GM12864 (cell line): Measurements from ENCODE around the gene DTNB.

Experiments
- DNase-seq: peaks from one replicate; pipeline ENCODE4 v3.0.0-alpha.2; 2011; ENCODE audit warnings: low read depth
- H3K4me3 ChIP-seq: 2 replicates; pipeline ENCODE4 v1.5.1; 2011; ENCODE audit warnings: mild to moderate bottlenecking, low read depth, low read length, control low read depth
- TF ChIP-seq, protein P1 (sequence below): IDR thresholded peaks from 2 replicates; pipeline ENCODE4 v1.5.1; 2011; ENCODE audit warnings: low read depth, mild to moderate bottlenecking, moderate library complexity, low read length, control low read depth, inconsistent platforms; ENCODE audit errors: missing control alignments

Gene DTNB

DNA sequence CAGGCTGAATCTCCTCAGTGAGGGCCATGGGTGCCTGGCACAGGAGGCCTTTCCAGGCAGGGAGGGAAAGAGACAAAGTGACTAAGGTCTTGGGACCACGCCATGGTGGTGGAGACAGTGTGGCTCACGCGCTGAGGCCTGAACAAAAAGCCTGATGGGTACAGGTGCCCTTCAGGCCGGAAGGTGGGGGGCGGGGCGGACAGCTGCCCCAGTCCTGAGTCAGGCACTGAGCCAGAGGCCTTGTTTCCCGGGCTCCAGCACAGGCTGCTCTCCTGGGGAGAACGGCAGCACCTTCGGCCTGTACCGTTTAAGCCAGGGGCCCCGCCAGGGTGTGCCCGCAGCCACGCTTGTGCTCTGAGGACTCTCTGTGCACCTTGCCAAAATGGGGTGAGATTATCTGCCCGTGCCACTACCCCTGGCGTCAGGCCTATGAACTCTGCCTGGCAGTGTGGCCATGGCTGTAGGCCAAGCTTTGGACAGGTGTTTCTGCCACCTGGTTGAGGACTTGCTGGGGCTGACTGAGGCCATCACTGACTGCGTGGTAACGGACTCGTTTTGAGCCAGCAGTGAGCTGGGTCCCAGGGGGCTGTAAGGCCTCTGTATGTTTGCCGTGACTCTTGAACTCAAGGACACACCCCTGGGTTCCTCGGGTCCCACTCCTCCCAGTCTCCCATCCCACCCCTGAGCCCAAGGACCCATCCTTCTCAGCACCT is 300.0 kb downstream of the DTNB start:
- DNase-seq: no peak
- H3K4me3 ChIP-seq: no peak overlapping the region
- TF ChIP-seq, protein P1, sequence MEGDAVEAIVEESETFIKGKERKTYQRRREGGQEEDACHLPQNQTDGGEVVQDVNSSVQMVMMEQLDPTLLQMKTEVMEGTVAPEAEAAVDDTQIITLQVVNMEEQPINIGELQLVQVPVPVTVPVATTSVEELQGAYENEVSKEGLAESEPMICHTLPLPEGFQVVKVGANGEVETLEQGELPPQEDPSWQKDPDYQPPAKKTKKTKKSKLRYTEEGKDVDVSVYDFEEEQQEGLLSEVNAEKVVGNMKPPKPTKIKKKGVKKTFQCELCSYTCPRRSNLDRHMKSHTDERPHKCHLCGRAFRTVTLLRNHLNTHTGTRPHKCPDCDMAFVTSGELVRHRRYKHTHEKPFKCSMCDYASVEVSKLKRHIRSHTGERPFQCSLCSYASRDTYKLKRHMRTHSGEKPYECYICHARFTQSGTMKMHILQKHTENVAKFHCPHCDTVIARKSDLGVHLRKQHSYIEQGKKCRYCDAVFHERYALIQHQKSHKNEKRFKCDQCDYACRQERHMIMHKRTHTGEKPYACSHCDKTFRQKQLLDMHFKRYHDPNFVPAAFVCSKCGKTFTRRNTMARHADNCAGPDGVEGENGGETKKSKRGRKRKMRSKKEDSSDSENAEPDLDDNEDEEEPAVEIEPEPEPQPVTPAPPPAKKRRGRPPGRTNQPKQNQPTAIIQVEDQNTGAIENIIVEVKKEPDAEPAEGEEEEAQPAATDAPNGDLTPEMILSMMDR: no peak

DNA sequence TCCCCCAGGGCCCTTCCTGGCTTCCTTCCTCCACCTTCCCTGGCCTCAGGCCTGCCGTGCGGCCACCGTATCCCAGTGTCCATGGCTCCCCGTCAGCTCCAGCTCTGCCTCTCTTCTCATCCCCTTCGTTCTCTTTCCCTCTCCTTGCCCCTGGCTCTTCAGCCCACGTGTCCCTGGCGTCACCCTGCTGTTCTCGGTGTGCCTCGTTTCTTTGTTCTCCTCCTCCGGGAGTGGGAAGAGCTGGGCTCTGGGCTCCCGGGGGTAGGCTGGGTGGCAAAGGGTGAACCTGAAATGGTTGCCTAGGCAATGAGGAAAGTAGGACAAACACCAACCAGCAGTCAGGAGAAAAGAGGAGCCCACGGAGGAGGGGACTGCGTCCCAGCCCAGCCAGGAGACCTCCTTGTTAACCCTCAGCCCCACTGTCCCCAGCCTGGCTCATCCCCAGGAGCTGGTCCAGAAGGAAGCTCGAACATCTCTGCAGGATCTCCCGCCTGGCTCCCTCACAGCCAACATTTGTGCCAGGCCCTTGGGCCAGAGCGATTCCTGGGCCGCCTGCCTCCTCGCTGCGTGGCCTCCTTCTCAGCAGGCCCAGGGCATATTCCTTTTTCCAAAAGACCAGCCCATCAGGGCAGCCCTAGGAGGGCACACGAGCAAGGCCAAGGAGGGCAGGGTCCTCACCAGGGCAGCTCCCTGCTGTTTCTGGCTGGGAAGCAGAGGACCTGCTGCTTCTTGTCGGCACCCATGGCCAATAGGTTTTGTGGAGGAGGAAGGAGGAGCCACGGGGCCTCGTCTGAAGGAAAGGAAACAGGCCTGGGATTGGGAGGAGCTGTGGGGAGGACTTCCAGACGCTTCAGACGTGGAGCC is 300.7 kb downstream of the DTNB start:
- no peak overlapping the region for H3K4me3 ChIP-seq
- TF ChIP-seq, protein P1: no peak
- DNase-seq: no peak

DNA sequence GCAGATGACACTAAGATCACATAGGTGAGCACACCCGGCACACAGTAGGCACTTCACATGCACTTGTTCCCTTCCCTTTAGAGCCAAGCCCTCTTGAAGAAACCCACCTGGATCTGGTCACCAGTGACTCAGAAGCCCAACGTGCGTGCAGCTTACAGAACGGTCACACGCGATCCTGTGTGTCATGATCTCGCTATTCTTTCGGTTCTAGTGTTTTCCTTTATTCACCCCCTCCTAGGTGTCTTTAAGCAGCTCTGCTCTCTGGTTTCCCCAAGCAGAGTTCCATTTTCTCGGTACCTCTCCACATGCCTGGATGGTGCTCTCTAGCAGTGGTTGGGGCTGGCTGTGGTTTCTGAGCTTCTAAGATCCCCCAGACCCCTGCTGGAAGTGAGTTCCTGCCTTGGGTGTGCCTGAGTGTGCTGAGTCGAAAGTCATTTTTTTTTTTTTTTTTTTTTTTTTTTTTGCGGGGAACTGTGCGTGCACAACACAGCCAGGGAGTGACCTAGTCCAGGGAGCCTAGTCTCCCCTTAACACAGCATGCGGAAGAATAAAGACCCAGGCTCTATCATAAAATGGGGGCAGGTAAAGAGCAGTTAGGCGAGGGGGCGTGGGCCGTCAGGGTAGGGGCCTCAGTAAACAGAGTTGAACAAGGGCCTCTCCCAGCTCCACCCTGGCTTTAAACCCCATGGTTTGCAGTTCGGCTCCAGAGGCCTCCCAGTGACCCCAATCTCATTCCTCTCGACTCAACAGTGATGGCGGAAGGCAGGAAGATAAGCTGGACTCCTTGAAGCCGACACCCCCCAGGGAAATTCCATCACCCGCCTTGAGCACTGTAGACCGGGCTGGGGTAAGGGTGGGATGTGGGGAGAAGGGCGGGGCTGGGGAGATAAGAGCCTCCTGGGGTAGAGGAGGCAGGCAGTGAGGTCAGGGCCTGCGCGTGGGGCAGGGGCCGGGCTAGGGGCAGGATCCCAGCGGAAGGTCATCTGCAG is 301.8 kb downstream of the DTNB start:
- DNase-seq: no peak
- no peak overlapping the region for H3K4me3 ChIP-seq
- TF ChIP-seq, protein P1: no peak

DNA sequence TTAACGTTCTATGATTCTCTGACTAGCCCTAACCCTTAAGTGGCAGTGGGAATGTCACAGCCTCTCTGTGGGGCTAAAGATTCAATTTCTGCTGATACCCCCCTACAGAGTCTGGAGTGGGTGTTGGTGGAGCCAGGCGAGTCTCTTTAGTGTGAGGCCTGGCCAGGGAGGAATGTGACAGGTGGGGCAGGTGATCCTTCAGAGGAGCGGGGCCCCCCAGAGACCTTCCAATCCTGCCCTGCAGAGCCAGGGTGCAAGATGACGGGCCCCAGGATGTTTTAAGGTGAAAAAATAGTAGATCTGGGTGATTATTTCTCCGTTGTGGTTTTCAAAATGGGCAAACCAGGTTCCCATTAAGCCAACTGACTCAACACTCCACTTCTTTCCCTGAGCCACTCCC is 303.5 kb downstream of the DTNB start:
- DNase-seq: no peak
- TF ChIP-seq, protein P1: no peak
- no peak overlapping the region for H3K4me3 ChIP-seq

DNA sequence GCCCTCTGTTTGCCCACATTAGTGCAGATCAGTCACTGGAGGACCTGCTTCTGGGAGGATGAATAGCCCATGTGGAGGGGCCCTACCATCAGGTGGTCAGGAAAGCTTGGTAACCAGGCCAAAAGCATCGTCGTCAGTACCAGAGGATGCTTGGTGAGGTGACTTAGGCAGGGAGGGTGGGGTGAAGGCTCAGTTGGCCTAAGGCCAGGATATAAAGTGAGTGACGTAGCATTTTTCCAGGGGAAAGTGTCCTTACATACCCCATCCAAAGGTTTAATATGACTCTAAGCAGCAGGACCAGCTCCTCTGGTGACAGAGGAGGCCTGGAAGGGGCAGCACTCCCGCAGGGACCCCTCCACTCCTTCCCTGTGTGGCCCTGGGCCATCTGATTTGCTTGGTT is 303.9 kb downstream of the DTNB start:
- no peak overlapping the region for H3K4me3 ChIP-seq
- TF ChIP-seq, protein P1: no peak
- DNase-seq: no peak

DNA sequence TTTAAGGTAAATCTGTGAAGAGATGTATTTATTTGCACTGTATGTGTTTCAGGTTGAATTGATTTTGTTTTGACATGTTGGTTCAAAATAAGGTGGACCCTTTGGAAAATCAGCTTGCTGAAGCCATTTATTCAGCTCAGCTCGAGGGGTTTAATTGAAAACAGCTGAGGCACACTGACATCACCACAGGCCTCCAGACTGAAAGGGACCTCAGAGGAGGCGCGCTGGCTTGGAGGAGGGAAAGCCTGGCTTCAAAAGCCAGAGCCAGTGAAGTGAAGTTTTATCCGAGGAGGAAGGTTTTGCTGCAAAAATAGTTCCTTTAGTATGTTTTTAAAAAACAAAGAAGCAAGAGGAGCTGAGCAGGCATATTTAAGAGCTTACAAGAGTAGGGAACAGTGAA is 304.7 kb downstream of the DTNB start:
- TF ChIP-seq, protein P1: no peak
- H3K4me3 ChIP-seq: no peak overlapping the region
- DNase-seq: no peak
